ENCODE measurements around the gene WDR6. TPM values are rescaled to one million over a fixed set of nuclear protein-coding genes. Genes with fewer than 3 reads are reported as not detected.

WDR6 gene
- total RNA-seq, 2 experiments from 2014 or later: 132 to 134 TPM

DNA sequence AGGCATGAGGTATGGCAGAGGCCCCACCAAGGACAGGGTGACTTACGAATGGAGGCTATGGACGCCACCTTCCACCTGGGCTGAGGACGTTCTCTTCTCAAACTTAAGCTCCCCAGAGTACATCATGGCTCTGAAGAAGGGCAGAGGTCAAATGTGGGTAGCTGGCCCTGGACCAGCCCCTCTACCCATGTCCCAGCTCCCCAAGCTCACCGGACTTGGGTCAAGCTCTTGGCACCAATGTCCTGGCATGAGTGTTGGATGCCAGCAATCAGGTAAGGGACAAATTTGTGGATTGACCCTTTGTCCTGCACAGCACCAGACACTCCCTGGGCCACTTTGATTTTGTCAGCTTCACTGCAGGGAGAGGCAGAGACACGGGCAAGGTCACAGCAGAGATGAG lies 17.3 kb downstream of the WDR6 start:
- Histone ChIP-seq H3K4me3 (ENCODE audit: low read length) (no peak overlapping the region), H3K36me3 (ENCODE audit: insufficient read depth, low read length) (peaks cover 43% of the 10 kb centered on the region), H3K27me3 (ENCODE audit: control insufficient read depth in 1 of 2, insufficient read depth in 2 of 2, low read length in 2 of 2) (no peaks in the 10 kb centered on the region), H3K27ac (ENCODE audit: low read depth in 1 of 2, low read length in 2 of 2) (no peak overlapping the region), H3K9me3 (ENCODE audit: control insufficient read depth in 1 of 2, insufficient read depth in 1 of 2, low read length in 2 of 2) (no peaks in the 10 kb centered on the region), H3K4me1 (ENCODE audit: insufficient read depth, low read length) (peaks cover 65% of the 10 kb centered on the region)
- ATAC-seq (ENCODE audit: poor library complexity) (no peak), DNase-seq (no peak)
- ChIA-PET POLR2A (interaction anchor here (1.1 to 12.0 kb wide), 3 partner anchors 18 to 96 kb away, joined by 3 to 331 read pairs (median 5); partner anchors contain the start of genes QRICH1, USP19 and WDR6), CTCF (interaction anchor here (4.6 to 5.2 kb wide), 2 partner anchors 16 to 36 kb away, joined by 59 to 63 read pairs; partner anchors contain the start of genes P4HTM and WDR6)
- H3K4me1 Mint-ChIP-seq (ENCODE audit: low read depth): peaks cover 54% of the 10 kb centered on the region
- TF ChIP-seq, protein P1, sequence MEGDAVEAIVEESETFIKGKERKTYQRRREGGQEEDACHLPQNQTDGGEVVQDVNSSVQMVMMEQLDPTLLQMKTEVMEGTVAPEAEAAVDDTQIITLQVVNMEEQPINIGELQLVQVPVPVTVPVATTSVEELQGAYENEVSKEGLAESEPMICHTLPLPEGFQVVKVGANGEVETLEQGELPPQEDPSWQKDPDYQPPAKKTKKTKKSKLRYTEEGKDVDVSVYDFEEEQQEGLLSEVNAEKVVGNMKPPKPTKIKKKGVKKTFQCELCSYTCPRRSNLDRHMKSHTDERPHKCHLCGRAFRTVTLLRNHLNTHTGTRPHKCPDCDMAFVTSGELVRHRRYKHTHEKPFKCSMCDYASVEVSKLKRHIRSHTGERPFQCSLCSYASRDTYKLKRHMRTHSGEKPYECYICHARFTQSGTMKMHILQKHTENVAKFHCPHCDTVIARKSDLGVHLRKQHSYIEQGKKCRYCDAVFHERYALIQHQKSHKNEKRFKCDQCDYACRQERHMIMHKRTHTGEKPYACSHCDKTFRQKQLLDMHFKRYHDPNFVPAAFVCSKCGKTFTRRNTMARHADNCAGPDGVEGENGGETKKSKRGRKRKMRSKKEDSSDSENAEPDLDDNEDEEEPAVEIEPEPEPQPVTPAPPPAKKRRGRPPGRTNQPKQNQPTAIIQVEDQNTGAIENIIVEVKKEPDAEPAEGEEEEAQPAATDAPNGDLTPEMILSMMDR (IDR thresholded peaks at IDR 0.05): no peak
- H3K4me3 Mint-ChIP-seq: peak overlapping the region; percentile 95
- intact Hi-C loops (cut with DNase I, micrococcal nuclease): loop anchor here (5.0 to 10.0 kb wide), 6 partner anchors 68 to 910 kb away; partner anchors contain the start of genes APEH (in 1 of the 2), ARIH2 (in 1 of the 2), QRICH1 (in 1 of the 2) and RHOA (in 1 of the 2)
- H3K27me3 Mint-ChIP-seq: no peaks in the 10 kb centered on the region
- peak overlapping the region; percentile 90 for H3K27ac Mint-ChIP-seq
- H3K36me3 Mint-ChIP-seq (ENCODE audit: low read depth): peaks cover 70% of the 10 kb centered on the region
- no peaks in the 10 kb centered on the region for H3K9me3 Mint-ChIP-seq

DNA sequence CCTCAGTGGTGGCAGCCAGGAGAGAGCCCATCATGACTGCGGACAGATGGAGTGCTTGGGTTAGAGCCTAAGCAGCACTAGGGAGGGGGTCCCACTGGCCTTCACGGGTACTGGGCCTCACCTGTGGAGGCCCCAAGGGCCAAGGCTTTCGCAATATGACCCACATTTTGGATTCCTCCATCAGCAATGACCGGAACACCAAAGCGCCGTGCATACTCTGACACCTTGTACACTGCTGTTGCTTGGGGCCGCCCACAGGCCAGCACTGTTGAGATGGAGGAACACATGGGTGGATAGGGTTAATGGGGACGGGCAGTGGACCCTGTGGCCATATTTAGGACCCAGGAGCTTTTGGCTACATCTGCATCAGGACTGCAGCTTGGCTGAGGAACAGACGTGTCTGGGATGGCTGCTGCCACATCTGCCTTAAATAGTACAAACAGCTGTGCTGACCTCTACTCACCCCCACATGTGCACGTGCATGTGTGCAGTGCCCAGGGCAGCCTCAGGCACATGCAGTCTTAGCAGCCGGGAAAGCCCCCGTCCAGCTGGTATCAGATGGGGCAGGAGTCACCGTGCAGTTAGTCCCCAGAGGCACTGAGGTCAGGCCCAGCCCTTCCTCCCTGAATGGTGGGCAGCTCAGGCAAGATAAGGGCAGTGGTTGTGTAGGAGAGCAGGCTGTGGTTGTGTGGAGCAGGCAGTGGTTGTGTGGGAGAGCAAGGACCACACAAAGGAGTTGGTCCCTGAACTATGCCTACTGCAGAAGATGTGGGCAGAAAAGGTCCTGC lies 18.0 kb downstream of the WDR6 start:
- no peak for DNase-seq
- CTCF ChIA-PET: interaction anchor here (5.2 kb wide), 1 partner anchor 17 kb away, joined by 59 read pairs; the partner anchor contains the start of gene WDR6
- peaks cover 77% of the 10 kb centered on the region for H3K36me3 Mint-ChIP-seq (ENCODE audit: low read depth)

More for the DNA sequence above, 18.0 kb downstream of the WDR6 start:
- TF ChIP-seq, protein P1 (IDR thresholded peaks at IDR 0.05): no peak
- Mint-ChIP-seq H3K9me3 (no peaks in the 10 kb centered on the region), H3K4me1 (ENCODE audit: low read depth) (peaks cover 49% of the 10 kb centered on the region), H3K4me3 (peak overlapping the region; percentile 20), H3K27me3 (no peaks in the 10 kb centered on the region), H3K27ac (peak overlapping the region; percentile 93)
- POLR2A ChIA-PET: interaction anchor here (0.8 to 12.0 kb wide), 5 partner anchors 18 to 315 kb away, joined by 3 to 331 read pairs (median 5); partner anchors contain the start of genes QRICH1, USP19, USP4 and WDR6
- H3K27me3 ChIP-seq (ENCODE audit: control insufficient read depth in 1 of 2, insufficient read depth in 2 of 2, low read length in 2 of 2): no peaks in the 10 kb centered on the region
- ATAC-seq (ENCODE audit: poor library complexity): no peak
- H3K4me3 ChIP-seq (ENCODE audit: low read length): no peak overlapping the region
- H3K27ac ChIP-seq (ENCODE audit: low read depth in 1 of 2, low read length in 2 of 2): no peak overlapping the region
- peaks cover 47% of the 10 kb centered on the region for H3K36me3 ChIP-seq (ENCODE audit: insufficient read depth, low read length)
- H3K4me1 ChIP-seq (ENCODE audit: insufficient read depth, low read length): peaks cover 60% of the 10 kb centered on the region
- intact Hi-C loops (cut with DNase I, micrococcal nuclease): loop anchor here in 1 of 2 experiments (5.0 to 10.0 kb wide), 3 partner anchors 308 to 910 kb away; partner anchors contain the start of genes APEH and IP6K2
- no peaks in the 10 kb centered on the region for H3K9me3 ChIP-seq (ENCODE audit: control insufficient read depth in 1 of 2, insufficient read depth in 1 of 2, low read length in 2 of 2)
